ENCODE measurements around the gene FITM1. TPM values are rescaled to one million over a fixed set of nuclear protein-coding genes. Genes with fewer than 3 reads are reported as not detected.

FITM1 gene
- total and polyA plus RNA-seq, 11 donors = 43.3 to 276 (median 107) TPM

- no peak for TF ChIP-seq CTCF (IDR thresholded peaks at IDR 0.05)
- TF ChIP-seq POLR2A (IDR thresholded peaks at IDR 0.05) = no peak
- H3K4me1 ChIP-seq = peaks cover 6 to 45% (median 22%) of the 10 kb centered on the region in 12 donors
- H3K27me3 ChIP-seq = no peaks in the 10 kb centered on the region
- ATAC-seq = peak in 1 of 4 donors; percentile 0
- H3K4me3 ChIP-seq = peak overlapping the region; percentile 57 to 94 (median 84)
- 5 to 11% (median 6%) methylated on average over 19 to 29 of the region's 29 CpGs for WGBS, 4 donors
- no peak for DNase-seq
- H3K27ac ChIP-seq = peak overlapping the region; percentile 39 to 97 (median 94)
- H3K36me3 ChIP-seq = peaks cover 0 to 66% (median 53%) of the 10 kb centered on the region in 9 donors
- intact Hi-C loops (cut with DNase I) = loop anchor here in 2 of 10 donors (1.0 to 5.0 kb wide), 2 partner anchors 13 to 36 kb away; partner anchors contain the start of genes DCAF11 (in 1 of the 2), IRF9 (in 1 of the 2) and NRL (in 1 of the 2)
- H3K9me3 ChIP-seq = no peaks in the 10 kb centered on the region
Observed at GRCh38 chr14:24147761-24148428, 17.4 kb downstream of the FITM1 start.

- Histone ChIP-seq H3K27me3 (no peaks in the 10 kb centered on the region), H3K4me3 (no peak overlapping the region), H3K36me3 (peaks cover 0 to 65% (median 56%) of the 10 kb centered on the region in 9 donors), H3K4me1 (peaks cover 6 to 35% (median 22%) of the 10 kb centered on the region in 12 donors), H3K9me3 (no peaks in the 10 kb centered on the region), H3K27ac (no peak overlapping the region)
- ATAC-seq (no peak), DNase-seq (no peak)
- intact Hi-C loops (cut with DNase I) = loop anchor here in 1 of 10 donors (5.0 kb wide), 1 partner anchor 37 kb away; the partner anchor contains the start of genes DCAF11 and NRL
- 90 to 95% (median 94%) methylated on average over 3 of the region's 3 CpGs for WGBS, 4 donors
- TF ChIP-seq POLR2A (IDR thresholded peaks at IDR 0.05) = no peak
- TF ChIP-seq CTCF (IDR thresholded peaks at IDR 0.05) = no peak
Observed at GRCh38 chr14:24149302-24149969, 19.0 kb downstream of the FITM1 start.

DNA sequence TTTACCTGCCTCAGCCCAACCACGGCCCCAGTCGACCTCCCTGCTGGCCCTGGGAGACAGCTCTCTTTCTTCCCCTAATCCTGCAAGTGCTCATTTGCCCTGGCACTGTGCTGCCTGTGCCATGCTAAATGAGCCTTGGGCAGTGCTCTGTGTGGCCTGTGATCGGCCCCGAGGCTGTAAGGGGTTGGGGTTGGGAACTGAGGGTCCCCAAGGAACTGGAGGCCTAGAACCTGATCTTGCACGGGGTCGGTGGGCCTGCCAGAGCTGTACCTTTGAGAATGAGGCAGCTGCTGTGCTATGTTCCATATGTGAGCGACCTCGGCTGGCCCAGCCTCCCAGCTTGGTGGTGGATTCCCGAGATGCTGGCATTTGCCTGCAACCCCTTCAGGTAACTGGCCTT, 19.6 kb downstream of the FITM1 start:
- WGBS, 4 donors = 86 to 94% (median 90%) methylated on average over 9 of the region's 9 CpGs
- Histone ChIP-seq H3K36me3 (peaks cover 0 to 67% (median 62%) of the 10 kb centered on the region in 9 donors), H3K9me3 (no peaks in the 10 kb centered on the region), H3K27ac (no peak overlapping the region), H3K4me3 (no peak overlapping the region), H3K4me1 (peaks cover 6 to 31% (median 22%) of the 10 kb centered on the region in 12 donors), H3K27me3 (no peaks in the 10 kb centered on the region)
- TF ChIP-seq POLR2A (IDR thresholded peaks at IDR 0.05) (no peak), CTCF (IDR thresholded peaks at IDR 0.05) (no peak)
- DNase-seq = peak in 1 of 5 donors; percentile 47
- intact Hi-C loops (cut with DNase I) = loop anchor here in 1 of 10 donors (10.0 kb wide), 1 partner anchor 85 kb away; no protein-coding TSS in a partner anchor
- no peak for ATAC-seq

- Histone ChIP-seq H3K27ac (no peak overlapping the region), H3K9me3 (no peaks in the 10 kb centered on the region), H3K4me1 (peaks cover 6 to 26% (median 18%) of the 10 kb centered on the region in 12 donors), H3K4me3 (no peak overlapping the region), H3K27me3 (no peaks in the 10 kb centered on the region), H3K36me3 (peaks cover 3 to 72% (median 66%) of the 10 kb centered on the region in 9 donors)
- DNase-seq = peak in 1 of 5 donors; percentile 46
- WGBS, 4 donors = 91 to 95% (median 93%) methylated on average over 9 of the region's 9 CpGs
- intact Hi-C loops (cut with DNase I) = loop anchor here in 1 of 10 donors (10.0 kb wide), 1 partner anchor 86 kb away; no protein-coding TSS in a partner anchor
- TF ChIP-seq CTCF (IDR thresholded peaks at IDR 0.05) (no peak), POLR2A (IDR thresholded peaks at IDR 0.05) (no peak)
- no peak for ATAC-seq
Observed at GRCh38 chr14:24150567-24150966, 20.1 kb downstream of the FITM1 start.

Measured in heart left ventricle (tissue), 16 donors.